K562 (cell line): Measurements from ENCODE around the gene GPX2. TPM values are rescaled to one million over a fixed set of nuclear protein-coding genes. Genes with fewer than 3 reads are reported as not detected.

Source experiments
- CBFA2T3 ChIP-seq: fragments of 450-650 bp; IDR thresholded peaks from 2 replicates; pipeline ENCODE4 v1.6.1; 2017
- CTBP1 ChIP-seq: fragments of 450-650 bp; IDR thresholded peaks from 2 replicates; pipeline ENCODE4 v1.6.1; 2016; ENCODE audit warnings: borderline replicate concordance
- EGR1 ChIP-seq: fragments of 450-650 bp; conservative IDR thresholded peaks from 2 replicates; pipeline ENCODE4 v1.6.1; 2017; ENCODE audit warnings: mild to moderate bottlenecking
- EWSR1 ChIP-seq: fragments of 450-650 bp; IDR thresholded peaks from 2 replicates; pipeline ENCODE4 v1.6.1; 2018; ENCODE audit warnings: borderline replicate concordance, mild to moderate bottlenecking, low read depth, moderate library complexity; ENCODE audit not compliant: partially characterized antibody
- FOSL1 ChIP-seq: fragments of 200-800 bp; sonication (Bioruptor generic); conservative IDR thresholded peaks from 2 replicates; pipeline ENCODE4 v1.6.1; 2016; ENCODE audit warnings: missing genetic modification characterization, missing compliant biosample characterization
- FOXM1 ChIP-seq, 2 experiments: fragments of 450-650 bp in 1 of 2; sonication (generic) in 1 of 2; formaldehyde crosslinking in 1 of 2; IDR thresholded peaks; 2 replicates each; pipeline versions ENCODE4 v1.6.1 to v1.9.0; 2017 to 2022; ENCODE audit warnings: low read depth in 2 of 2, mild to moderate bottlenecking in 2 of 2, missing genetic modification reagents in 1 of 2, moderate library complexity in 1 of 2
- HNRNPLL ChIP-seq: fragments of 200-400 bp; formaldehyde crosslinking; IDR thresholded peaks from 2 replicates; pipeline ENCODE4 v1.6.1; 2017; ENCODE audit warnings: low read length, low read depth, mild to moderate bottlenecking; ENCODE audit not compliant: poor library complexity, severe bottlenecking
- MAFG ChIP-seq: fragments of 450-650 bp; conservative IDR thresholded peaks from 2 replicates; pipeline ENCODE4 v1.6.1; 2016; ENCODE audit warnings: missing genetic modification characterization, missing compliant biosample characterization
- PBX2 ChIP-seq, 2 experiments: IDR thresholded peaks in 1 of 2; conservative IDR thresholded peaks in 1 of 2; 2 replicates each; pipeline ENCODE4 v1.6.1; 2016; ENCODE audit warnings: low read depth in 2 of 2, mild to moderate bottlenecking in 1 of 2, missing compliant biosample characterization in 1 of 2, missing genetic modification characterization in 1 of 2, moderate library complexity in 1 of 2
- PTBP1 ChIP-seq: fragments of 200-400 bp; formaldehyde crosslinking; IDR thresholded peaks from 2 replicates; pipeline ENCODE4 v1.6.1; 2017; ENCODE audit warnings: low read depth, low read length
- RCOR1 ChIP-seq, 2 experiments: IDR thresholded peaks; 2 replicates each; pipeline ENCODE4 v1.6.1; 2012; ENCODE audit warnings: low read depth in 2 of 2, low read length in 2 of 2, borderline replicate concordance in 1 of 2, improper control_type of control experiment in 1 of 2
- SMARCA4 ChIP-seq: fragments of 450-650 bp; IDR thresholded peaks from 2 replicates; pipeline ENCODE4 v1.6.1; 2016
- SMARCE1 ChIP-seq: fragments of 450-650 bp; IDR thresholded peaks from 2 replicates; pipeline ENCODE4 v1.7.1; 2016; ENCODE audit warnings: mild to moderate bottlenecking
- TEAD4 ChIP-seq, 2 experiments: sonication (generic) in 1 of 2; formaldehyde crosslinking in 1 of 2; IDR thresholded peaks; 2 replicates each; pipeline versions ENCODE4 v1.6.1 to v1.8.0; 2012 to 2022; ENCODE audit warnings: borderline replicate concordance in 1 of 2, inconsistent platforms in 1 of 2, low read length in 1 of 2, mild to moderate bottlenecking in 1 of 2, missing genetic modification reagents in 1 of 2
- UBTF ChIP-seq, 2 experiments: IDR thresholded peaks; 2 replicates each; pipeline ENCODE4 v1.6.1; 2012; ENCODE audit warnings: improper control_type of control experiment in 2 of 2, low read depth in 2 of 2, low read length in 2 of 2, borderline replicate concordance in 1 of 2
- ZKSCAN8 ChIP-seq: fragments of 200-800 bp; sonication (Bioruptor generic); IDR thresholded peaks from 2 replicates; pipeline ENCODE4 v1.6.1; 2016; ENCODE audit warnings: missing genetic modification characterization, missing compliant biosample characterization
- polyA plus RNA-seq, 8 experiments: library from polyadenylated mRNA; depleted of rRNA in 4 of 8; stranded (reverse) in 5 of 8; unstranded in 3 of 8; fragments of >200 nt; fragmentation: Nextera tagmentation in 2 of 8; fragmentation: Illumina TruSeq in 1 of 8; extraction: Ambion mirVana in 2 of 8; extraction: Trizol in 1 of 8; gene quantifications; 2 replicates each; pipeline versions ENCODE4 v1.2.1 to v1.2.3, GENCODE V29; 2011 to 2014; ENCODE audit warnings: inconsistent platforms in 1 of 8, missing spikeins in 1 of 8
- total RNA-seq, 7 experiments: library from RNA; depleted of rRNA in 6 of 7; stranded (reverse); fragments of >200 nt in 6 of 7; fragmentation: Illumina TruSeq in 2 of 7; extraction: Trizol in 2 of 7; gene quantifications; 2 replicates each; pipeline versions ENCODE4 v1.2.1 to v1.2.3, GENCODE V29; 2011 to 2021; ENCODE audit warnings: low replicate concordance in 1 of 7

The GPX2 gene
- total and polyA plus RNA-seq, 9 of the 15 experiments (the other 6 are each of a cell fraction or from before 2014, with no cell fraction given) = 0.24 TPM; not detected in 8

GRCh38 chr14:64899958-64900357 lies 42.6 kb downstream of the GPX2 start (continued):
- TF ChIP-seq UBTF (IDR thresholded peaks at IDR 0.05; ENCODE audit: borderline replicate concordance in 1 of 2, low read depth in 2 of 2, low read length in 2 of 2) (no peak), EWSR1 (no peak), TEAD4 (IDR thresholded peaks at IDR 0.05; ENCODE audit: low read length) (no peak), TEAD4 (CRISPR knock-in tag; IDR thresholded peaks at IDR 0.05; ENCODE audit: borderline replicate concordance) (no peak), SMARCE1 (peak; percentile 51; the same call in 1 of the 2 replicates), PTBP1 (no peak), FOXM1 (IDR thresholded peaks at IDR 0.05; ENCODE audit: low read depth) (no peak), FOXM1 (CRISPR knock-in tag; IDR thresholded peaks at IDR 0.05; ENCODE audit: low read depth) (no peak), CBFA2T3 (peak; percentile 38; the same call in 1 of the 2 replicates), RCOR1 (IDR thresholded peaks at IDR 0.05; ENCODE audit: borderline replicate concordance in 1 of 2, low read depth in 2 of 2, low read length in 2 of 2) (peak in 1 of 2 experiments; percentile 48; a peak in 1 of 4 replicates), FOSL1 (tag) (peak; percentile 74), ZKSCAN8 (CRISPR knock-in tag) (no peak), EGR1 (no peak), SMARCA4 (peak; percentile 40; the same call in 1 of the 2 replicates), HNRNPLL (no peak), MAFG (0 out of 2 replicates have a peak, but pooled peaks have one; percentile 10), PBX2 (CRISPR knock-in tag; IDR thresholded peaks at IDR 0.05; ENCODE audit: low read depth) (no peak), PBX2 (tag; conservative IDR thresholded peaks at IDR 0.05; ENCODE audit: low read depth) (0 out of 2 replicates have a peak, but pooled peaks have one; percentile 29), CTBP1 (0 out of 2 replicates have a peak, but pooled peaks have one; percentile 44)
- TF ChIP-seq, all 486 proteins: peak for 15
